DOHH2 (cell line): ENCODE measurements around the gene G6PC2.

ENCODE experiments used
- H3F3A ChIP-seq: fragments of 200-600 bp; sonication (generic), shearing (Covaris generic); 2 replicates; pipeline ENCODE4 v1.6.0; 2016; ENCODE audit warnings: antibody characterized with exemption, mild to moderate bottlenecking; ENCODE audit not compliant: control insufficient read depth, insufficient read depth
- H3K27ac ChIP-seq: fragments of 200-600 bp; sonication (generic); 2 replicates; pipeline ENCODE4 v1.5.1; 2014; ENCODE audit warnings: low read depth, mild to moderate bottlenecking, low read length, moderate library complexity
- H3K27me3 ChIP-seq: fragments of 200-600 bp; sonication (generic); 2 replicates; pipeline ENCODE4 v1.6.1; 2014; ENCODE audit warnings: mild to moderate bottlenecking, low read length, mixed read lengths; ENCODE audit not compliant: control insufficient read depth
- H3K36me3 ChIP-seq: fragments of 200-600 bp; sonication (generic); 2 replicates; pipeline ENCODE4 v1.6.1; 2014; ENCODE audit warnings: mild to moderate bottlenecking, low read length, moderate library complexity, mixed read lengths; ENCODE audit not compliant: control insufficient read depth
- H3K4me1 ChIP-seq: fragments of 200-600 bp; sonication (generic); 2 replicates; pipeline ENCODE4 v1.6.1; 2014; ENCODE audit warnings: mild to moderate bottlenecking, low read length, mixed read lengths; ENCODE audit not compliant: control insufficient read depth
- H3K4me2 ChIP-seq: fragments of 200-600 bp; sonication (generic); 2 replicates; pipeline ENCODE4 v1.6.0; 2014; ENCODE audit warnings: mild to moderate bottlenecking, low read length, moderate library complexity
- H3K4me3 ChIP-seq: fragments of 200-600 bp; sonication (generic); 2 replicates; pipeline ENCODE4 v1.5.1; 2014; ENCODE audit warnings: mild to moderate bottlenecking, low read length, mixed read lengths
- H3K79me2 ChIP-seq: fragments of 200-600 bp; sonication (generic); 2 replicates; pipeline ENCODE4 v1.6.1; 2014; ENCODE audit warnings: mild to moderate bottlenecking, low read length, mixed read lengths; ENCODE audit not compliant: control insufficient read depth
- H3K9me2 ChIP-seq: fragments of 200-600 bp; sonication (generic); replicated peaks from 2 replicates; pipeline ENCODE4 v1.6.1; 2014; ENCODE audit warnings: mild to moderate bottlenecking, low read length, mixed read lengths; ENCODE audit not compliant: control insufficient read depth
- H3K9me3 ChIP-seq: fragments of 200-600 bp; sonication (generic); 2 replicates; pipeline ENCODE4 v1.6.1; 2014; ENCODE audit warnings: antibody characterized with exemption, low read length, mixed read lengths; ENCODE audit not compliant: control insufficient read depth, insufficient read depth
- H4K20me1 ChIP-seq: fragments of 200-600 bp; sonication (generic); 2 replicates; pipeline ENCODE4 v1.6.0; 2014; ENCODE audit warnings: low read depth, mild to moderate bottlenecking, antibody characterized with exemption, low read length, moderate library complexity; ENCODE audit not compliant: control insufficient read depth, insufficient read depth
- EZH2phosphoT487 ChIP-seq: fragments of 200-600 bp; sonication (generic); IDR thresholded peaks from 2 replicates; pipeline ENCODE4 v1.6.1; 2017; ENCODE audit warnings: borderline replicate concordance, mild to moderate bottlenecking, antibody characterized with exemption, low read length, moderate library complexity, mixed read lengths
- TF ChIP-seq, protein P1 (sequence below): fragments of 200-600 bp; sonication (generic); IDR thresholded peaks from one replicate; pipeline ENCODE4 v1.5.1; 2014; ENCODE audit warnings: antibody characterized with exemption, mild to moderate bottlenecking, low read depth, low read length; ENCODE audit not compliant: poor library complexity, severe bottlenecking

The G6PC2 gene

DNA sequence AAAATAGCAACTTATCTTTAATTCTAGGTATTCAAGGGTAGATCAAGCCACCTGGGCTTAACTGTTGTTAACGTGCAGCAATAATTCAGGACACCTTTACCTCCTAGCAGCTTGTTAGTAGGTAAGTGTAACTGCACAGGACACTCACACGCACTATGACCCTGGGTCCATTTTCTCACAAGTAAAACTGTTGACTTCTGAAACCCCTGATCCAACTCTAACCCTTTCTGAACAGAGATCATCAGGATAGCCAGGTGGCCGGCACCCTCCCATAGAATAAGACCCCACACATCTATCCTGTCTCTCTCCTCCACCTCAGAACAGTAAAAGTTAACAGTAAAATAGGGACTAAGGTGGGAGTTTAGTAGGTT is 11.5 kb upstream of the G6PC2 start:
- no peaks in the 10 kb centered on the region for H4K20me1 ChIP-seq
- H3K27me3 ChIP-seq = no peaks in the 10 kb centered on the region
- no peaks in the 10 kb centered on the region for H3K9me2 ChIP-seq
- H3F3A ChIP-seq = no peaks in the 10 kb centered on the region
- peaks cover 50% of the 10 kb centered on the region for H3K36me3 ChIP-seq
- H3K79me2 ChIP-seq = peaks cover 45% of the 10 kb centered on the region
- peak overlapping the region; percentile 46 for H3K27ac ChIP-seq
- H3K9me3 ChIP-seq = no peaks in the 10 kb centered on the region
- peak overlapping the region; percentile 96 for H3K4me2 ChIP-seq
- peak overlapping the region; percentile 94 for H3K4me3 ChIP-seq
- H3K4me1 ChIP-seq = peaks cover 14% of the 10 kb centered on the region
- TF ChIP-seq EZH2phosphoT487 = no peak
- TF ChIP-seq, protein P1, sequence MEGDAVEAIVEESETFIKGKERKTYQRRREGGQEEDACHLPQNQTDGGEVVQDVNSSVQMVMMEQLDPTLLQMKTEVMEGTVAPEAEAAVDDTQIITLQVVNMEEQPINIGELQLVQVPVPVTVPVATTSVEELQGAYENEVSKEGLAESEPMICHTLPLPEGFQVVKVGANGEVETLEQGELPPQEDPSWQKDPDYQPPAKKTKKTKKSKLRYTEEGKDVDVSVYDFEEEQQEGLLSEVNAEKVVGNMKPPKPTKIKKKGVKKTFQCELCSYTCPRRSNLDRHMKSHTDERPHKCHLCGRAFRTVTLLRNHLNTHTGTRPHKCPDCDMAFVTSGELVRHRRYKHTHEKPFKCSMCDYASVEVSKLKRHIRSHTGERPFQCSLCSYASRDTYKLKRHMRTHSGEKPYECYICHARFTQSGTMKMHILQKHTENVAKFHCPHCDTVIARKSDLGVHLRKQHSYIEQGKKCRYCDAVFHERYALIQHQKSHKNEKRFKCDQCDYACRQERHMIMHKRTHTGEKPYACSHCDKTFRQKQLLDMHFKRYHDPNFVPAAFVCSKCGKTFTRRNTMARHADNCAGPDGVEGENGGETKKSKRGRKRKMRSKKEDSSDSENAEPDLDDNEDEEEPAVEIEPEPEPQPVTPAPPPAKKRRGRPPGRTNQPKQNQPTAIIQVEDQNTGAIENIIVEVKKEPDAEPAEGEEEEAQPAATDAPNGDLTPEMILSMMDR = no peak

DNA sequence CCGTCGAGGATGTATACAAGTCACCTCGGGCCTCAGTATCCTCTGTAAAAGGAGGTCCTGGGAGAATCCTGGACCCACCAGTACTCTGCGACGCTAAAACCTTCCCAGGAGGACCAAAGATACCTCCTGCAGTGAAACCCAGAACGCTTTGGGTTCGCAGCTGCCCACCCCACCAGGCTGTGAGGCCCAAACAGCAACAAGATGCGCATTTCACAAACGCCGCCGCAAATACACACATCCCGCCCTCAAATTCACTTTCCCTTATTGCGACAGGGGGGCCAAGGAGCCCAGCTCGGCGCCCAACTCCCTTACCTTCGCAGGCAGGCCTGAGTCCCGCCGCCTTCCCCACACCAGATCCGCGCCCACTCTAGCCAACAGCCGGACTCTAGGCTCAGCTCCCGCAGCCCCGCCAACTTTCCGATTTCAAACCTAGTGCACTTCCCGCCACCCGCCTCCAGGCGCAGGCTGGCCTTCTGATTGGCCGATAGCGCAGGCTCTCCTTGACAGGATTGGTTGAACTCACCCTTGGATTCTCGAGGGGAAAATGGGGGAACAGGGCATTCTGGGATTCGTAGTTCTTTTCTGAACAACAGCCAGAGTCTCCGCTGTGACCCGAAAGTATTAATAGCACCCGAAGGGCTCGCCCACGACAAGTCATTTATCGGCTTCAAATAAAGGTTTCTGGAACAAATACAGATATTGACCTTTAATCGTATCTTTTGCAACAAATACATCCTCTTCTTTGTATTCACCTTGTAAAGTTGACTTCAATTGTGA is 10.9 kb upstream of the G6PC2 start, which contains the start of gene SPC25:
TSS of gene SPC25 (minus strand) at position 425 of the 777 bp plus-strand sequence. CDS start 911 bp downstream, outside the sequence.
- peaks cover 14% of the 10 kb centered on the region for H3K4me1 ChIP-seq
- H3K9me3 ChIP-seq = no peaks in the 10 kb centered on the region
- peaks cover 45% of the 10 kb centered on the region for H3K36me3 ChIP-seq
- no peaks in the 10 kb centered on the region for H3K9me2 ChIP-seq
- peak within 1 kb of the TSS; percentile 46 for H3K27ac ChIP-seq
- peak within 1 kb of the TSS; percentile 96 for H3K4me2 ChIP-seq
- H3K79me2 ChIP-seq = peaks cover 39% of the 10 kb centered on the region
- H4K20me1 ChIP-seq = no peaks in the 10 kb centered on the region
- TF ChIP-seq EZH2phosphoT487 = no peak
- TF ChIP-seq, protein P1 = no peak
- no peaks in the 10 kb centered on the region for H3F3A ChIP-seq
- peak within 1 kb of the TSS; percentile 94 for H3K4me3 ChIP-seq
- no peaks in the 10 kb centered on the region for H3K27me3 ChIP-seq

DNA sequence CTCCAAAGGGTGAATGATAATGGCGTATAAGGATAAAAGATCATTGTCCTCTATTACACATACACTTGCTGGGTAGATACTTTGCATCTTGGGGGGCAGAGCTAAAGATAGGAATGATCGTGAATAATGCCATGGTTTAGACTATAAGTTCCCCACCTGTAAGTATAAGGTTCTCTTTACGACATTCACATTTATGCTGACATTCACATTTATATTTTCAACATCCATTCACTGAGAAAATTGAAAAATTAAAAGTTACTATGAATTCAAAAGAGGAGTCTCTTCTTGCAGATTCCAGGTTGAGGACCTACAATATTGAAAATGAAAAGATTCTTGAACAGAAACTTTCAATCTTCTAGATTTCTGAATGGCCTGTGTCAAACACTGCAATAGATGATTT is 8.8 kb upstream of the G6PC2 start:
- Histone ChIP-seq H3K4me2 (no peak overlapping the region), H4K20me1 (no peaks in the 10 kb centered on the region), H3K36me3 (peaks cover 24% of the 10 kb centered on the region), H3K9me3 (no peaks in the 10 kb centered on the region), H3K4me3 (no peak overlapping the region), H3K9me2 (no peaks in the 10 kb centered on the region), H3K79me2 (peaks cover 25% of the 10 kb centered on the region), H3K27me3 (no peaks in the 10 kb centered on the region), H3K27ac (no peak overlapping the region), H3K4me1 (peaks cover 14% of the 10 kb centered on the region), H3F3A (no peaks in the 10 kb centered on the region)
- no peak for TF ChIP-seq EZH2phosphoT487
- TF ChIP-seq, protein P1 = no peak
